ENCODE measurements around the gene ZNF862.

The ZNF862 gene

DNA sequence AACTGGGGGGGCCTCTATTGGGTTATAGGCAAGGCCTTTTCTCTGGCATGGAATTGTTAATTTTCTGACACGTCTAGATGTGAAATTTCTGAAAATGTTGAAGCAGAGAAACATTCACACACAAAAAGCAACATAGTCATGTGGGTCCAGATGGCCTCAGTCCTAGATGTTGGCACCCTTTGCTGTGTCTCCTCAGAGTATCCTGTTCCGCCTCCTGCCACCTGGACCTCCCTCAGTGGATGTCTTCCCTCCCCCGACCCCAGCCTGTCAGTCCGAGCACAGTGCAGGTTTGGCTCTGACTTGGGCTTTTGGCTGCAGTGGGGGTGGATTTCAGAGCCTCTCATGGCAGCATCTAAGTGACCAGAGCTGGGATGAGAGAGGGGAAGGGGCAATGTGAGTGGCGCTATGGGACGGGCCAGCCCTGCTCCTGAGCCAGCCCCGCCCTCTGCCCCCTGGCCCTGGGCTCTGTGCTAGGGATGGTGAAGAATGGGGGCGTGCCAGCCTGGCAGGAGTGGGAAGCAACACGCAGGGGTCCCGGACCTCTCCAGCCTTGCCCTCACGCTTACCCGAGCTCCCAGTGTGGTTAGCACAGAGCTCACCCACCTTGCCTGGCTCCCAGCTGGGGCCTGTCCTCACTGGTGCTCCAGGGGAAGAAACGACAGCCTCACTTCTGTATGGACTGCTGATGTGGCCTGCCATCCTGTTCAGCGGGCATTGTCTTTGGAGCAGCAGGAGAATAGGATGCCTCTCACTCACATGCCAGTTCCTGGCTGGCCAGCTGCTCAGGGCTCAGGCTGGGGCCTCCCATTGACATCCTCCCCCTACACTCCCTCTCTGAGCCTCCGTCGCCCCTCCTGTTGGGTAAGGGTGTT is 41.8 kb downstream of the ZNF862 start:
- Histone ChIP-seq H3K4me1 (ENCODE audit: control insufficient read depth in 2 of 2, insufficient read depth in 2 of 2, low read length in 2 of 2) (peaks cover 0 to 9% of the 10 kb centered on the region in 2 donors), H3K27me3 (ENCODE audit: control insufficient read depth in 2 of 2, insufficient read depth in 2 of 2, low read length in 2 of 2) (no peaks in the 10 kb centered on the region), H3K9ac (ENCODE audit: low read depth in 1 of 2, low read length in 2 of 2) (no peak overlapping the region), H3K9me3 (ENCODE audit: control insufficient read depth in 2 of 2, low read length in 2 of 2) (no peaks in the 10 kb centered on the region), H3K4me3 (ENCODE audit: low read length in 2 of 2) (no peak overlapping the region), H3K36me3 (ENCODE audit: control insufficient read depth in 2 of 2, insufficient read depth in 2 of 2, low read length in 2 of 2) (no peaks in the 10 kb centered on the region), H3K27ac (ENCODE audit: low read depth in 2 of 2, low read length in 2 of 2) (no peak overlapping the region)

DNA sequence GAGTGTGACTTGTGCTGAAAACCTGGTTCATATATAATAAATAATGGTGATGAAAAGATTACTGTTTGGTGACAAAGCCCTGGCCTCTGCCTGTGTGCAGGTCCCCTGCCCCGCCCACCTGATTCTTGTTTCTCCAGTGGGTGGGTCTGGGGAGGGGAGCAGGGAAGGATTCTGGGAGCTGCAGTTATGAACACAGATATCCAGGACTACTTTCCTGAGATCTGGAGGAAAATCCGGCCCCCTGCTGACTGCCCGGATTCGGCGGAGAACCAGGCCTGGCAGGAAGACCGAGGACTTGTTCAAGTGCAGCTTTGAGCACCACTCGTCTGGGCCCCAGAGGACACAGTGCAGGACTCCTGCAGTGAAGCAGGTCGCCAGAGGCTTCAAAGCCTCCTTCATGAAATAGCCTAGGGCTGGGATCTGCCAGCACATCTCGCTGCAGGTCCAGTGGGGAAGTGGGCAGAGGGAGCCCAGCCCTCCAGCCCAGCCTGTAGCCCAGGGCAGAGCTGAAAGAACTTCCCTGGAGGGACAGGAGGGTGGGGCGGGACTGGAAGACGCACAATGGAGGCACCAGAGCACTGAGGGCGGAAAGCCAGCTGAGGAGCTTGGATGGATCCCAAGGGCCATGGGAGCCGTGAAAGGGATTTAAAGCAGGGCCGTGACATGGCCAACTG is 42.6 kb downstream of the ZNF862 start:
- H3K27me3 ChIP-seq (ENCODE audit: control insufficient read depth in 2 of 2, insufficient read depth in 2 of 2, low read length in 2 of 2), result no peaks in the 10 kb centered on the region
- no peak overlapping the region for H3K4me3 ChIP-seq (ENCODE audit: low read length in 2 of 2)
- no peak overlapping the region for H3K27ac ChIP-seq (ENCODE audit: low read depth in 2 of 2, low read length in 2 of 2)
- peaks cover 0 to 9% of the 10 kb centered on the region in 2 donors for H3K4me1 ChIP-seq (ENCODE audit: control insufficient read depth in 2 of 2, insufficient read depth in 2 of 2, low read length in 2 of 2)
- no peak overlapping the region for H3K9ac ChIP-seq (ENCODE audit: low read depth in 1 of 2, low read length in 2 of 2)
- no peaks in the 10 kb centered on the region for H3K9me3 ChIP-seq (ENCODE audit: control insufficient read depth in 2 of 2, low read length in 2 of 2)
- no peaks in the 10 kb centered on the region for H3K36me3 ChIP-seq (ENCODE audit: control insufficient read depth in 2 of 2, insufficient read depth in 2 of 2, low read length in 2 of 2)

GRCh38 chr7:149881328-149882247 is 43.4 kb downstream of the ZNF862 start:
- no peak overlapping the region for H3K4me3 ChIP-seq (ENCODE audit: low read length in 2 of 2)
- no peak overlapping the region for H3K27ac ChIP-seq (ENCODE audit: low read depth in 2 of 2, low read length in 2 of 2)
- H3K36me3 ChIP-seq (ENCODE audit: control insufficient read depth in 2 of 2, insufficient read depth in 2 of 2, low read length in 2 of 2), result no peaks in the 10 kb centered on the region
- no peaks in the 10 kb centered on the region for H3K27me3 ChIP-seq (ENCODE audit: control insufficient read depth in 2 of 2, insufficient read depth in 2 of 2, low read length in 2 of 2)
- no peaks in the 10 kb centered on the region for H3K9me3 ChIP-seq (ENCODE audit: control insufficient read depth in 2 of 2, low read length in 2 of 2)
- H3K9ac ChIP-seq (ENCODE audit: low read depth in 1 of 2, low read length in 2 of 2), result no peak overlapping the region
- H3K4me1 ChIP-seq (ENCODE audit: control insufficient read depth in 2 of 2, insufficient read depth in 2 of 2, low read length in 2 of 2), result peaks cover 0 to 9% of the 10 kb centered on the region in 2 donors

DNA sequence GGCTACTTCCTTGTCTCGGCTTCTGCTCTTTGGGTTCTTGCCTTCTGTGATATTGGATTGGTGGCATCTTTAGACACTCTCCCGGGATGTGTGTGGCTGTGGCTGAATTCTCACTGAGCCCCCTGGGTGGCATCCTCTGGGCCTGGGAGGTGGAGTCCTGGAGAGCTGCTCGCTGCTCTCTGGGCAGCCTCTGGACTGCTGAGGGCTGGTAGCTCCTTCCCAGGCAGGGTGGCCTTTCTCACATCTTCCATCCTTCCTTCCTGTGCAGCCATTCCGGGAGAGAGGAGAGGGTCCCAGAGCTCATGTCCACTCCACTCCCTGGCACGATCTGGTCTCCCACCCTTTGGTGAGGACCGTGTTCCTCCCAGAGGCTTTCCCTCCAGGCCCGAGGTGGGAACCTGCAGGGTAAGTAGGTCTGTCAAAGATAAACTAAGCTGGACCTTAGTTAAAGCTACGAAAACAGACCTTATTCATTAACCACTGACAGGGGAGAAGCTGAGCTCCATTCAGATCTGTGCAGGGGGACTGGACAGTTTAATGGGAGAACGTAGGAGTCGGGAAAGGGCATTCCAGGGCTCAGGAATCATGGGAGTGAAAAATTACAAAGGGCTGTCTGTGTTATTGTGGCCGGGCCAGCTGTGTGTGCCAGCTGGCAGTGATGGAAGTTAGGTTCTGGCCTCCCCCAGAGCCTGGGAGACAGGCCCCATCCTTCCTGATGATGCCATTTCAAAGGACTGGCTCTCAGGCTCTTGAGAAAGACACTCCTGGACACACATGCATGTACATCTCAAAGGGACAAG is 44.3 kb downstream of the ZNF862 start:
- H3K4me1 ChIP-seq (ENCODE audit: control insufficient read depth in 2 of 2, insufficient read depth in 2 of 2, low read length in 2 of 2), result peaks cover 0 to 9% of the 10 kb centered on the region in 2 donors

DNA sequence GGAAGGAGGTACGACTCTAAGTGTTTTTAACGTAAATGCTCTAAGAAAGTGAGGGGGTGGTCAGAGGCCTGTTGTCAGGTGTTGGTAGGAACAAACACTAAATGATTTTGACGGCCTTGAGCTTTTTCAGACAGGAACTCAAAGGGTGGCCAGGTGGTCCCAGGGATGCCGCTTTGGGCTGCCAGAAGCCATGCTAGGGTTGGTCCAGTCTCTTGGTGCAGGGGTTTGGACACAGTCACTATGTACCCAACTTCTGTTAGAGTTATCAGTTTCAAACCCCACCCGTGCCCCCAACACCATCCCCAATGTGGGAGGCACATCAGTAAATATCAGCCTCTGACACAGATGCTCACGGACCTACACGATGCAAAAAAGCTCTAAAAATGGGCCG is 44.9 kb downstream of the ZNF862 start:
- no peak overlapping the region for H3K9ac ChIP-seq (ENCODE audit: low read depth in 1 of 2, low read length in 2 of 2)
- no peaks in the 10 kb centered on the region for H3K9me3 ChIP-seq (ENCODE audit: control insufficient read depth in 2 of 2, low read length in 2 of 2)
- no peaks in the 10 kb centered on the region for H3K36me3 ChIP-seq (ENCODE audit: control insufficient read depth in 2 of 2, insufficient read depth in 2 of 2, low read length in 2 of 2)
- H3K4me3 ChIP-seq (ENCODE audit: low read length in 2 of 2), result no peak overlapping the region
- peaks cover 0 to 9% of the 10 kb centered on the region in 2 donors for H3K4me1 ChIP-seq (ENCODE audit: control insufficient read depth in 2 of 2, insufficient read depth in 2 of 2, low read length in 2 of 2)
- no peak overlapping the region for H3K27ac ChIP-seq (ENCODE audit: low read depth in 2 of 2, low read length in 2 of 2)
- no peaks in the 10 kb centered on the region for H3K27me3 ChIP-seq (ENCODE audit: control insufficient read depth in 2 of 2, insufficient read depth in 2 of 2, low read length in 2 of 2)

More for the DNA sequence above, 44.3 kb downstream of the ZNF862 start:
- no peaks in the 10 kb centered on the region for H3K27me3 ChIP-seq (ENCODE audit: control insufficient read depth in 2 of 2, insufficient read depth in 2 of 2, low read length in 2 of 2)
- no peaks in the 10 kb centered on the region for H3K9me3 ChIP-seq (ENCODE audit: control insufficient read depth in 2 of 2, low read length in 2 of 2)
- no peak overlapping the region for H3K4me3 ChIP-seq (ENCODE audit: low read length in 2 of 2)
- no peak overlapping the region for H3K9ac ChIP-seq (ENCODE audit: low read depth in 1 of 2, low read length in 2 of 2)
- H3K27ac ChIP-seq (ENCODE audit: low read depth in 2 of 2, low read length in 2 of 2), result no peak overlapping the region
- H3K36me3 ChIP-seq (ENCODE audit: control insufficient read depth in 2 of 2, insufficient read depth in 2 of 2, low read length in 2 of 2), result no peaks in the 10 kb centered on the region

DNA sequence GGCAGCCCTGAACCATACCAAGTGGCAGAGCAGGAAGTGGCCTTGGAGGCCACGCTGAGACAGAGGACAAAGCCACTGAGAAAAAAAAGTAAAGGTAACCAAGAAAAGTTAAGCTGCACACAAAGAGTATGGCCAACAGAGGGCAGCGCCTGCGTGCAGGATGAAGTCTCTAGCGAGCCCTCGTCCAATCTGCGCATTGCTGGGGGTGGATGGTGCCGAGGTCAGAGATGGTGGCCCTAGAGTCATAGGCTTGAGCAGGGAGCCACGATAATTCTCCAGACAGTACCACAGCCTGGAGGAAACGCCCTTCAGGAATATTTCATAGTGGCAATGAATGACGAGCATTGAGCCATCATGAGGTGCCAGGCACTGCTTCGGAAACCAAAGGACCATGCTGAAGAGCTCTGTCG is 45.3 kb downstream of the ZNF862 start:
- Histone ChIP-seq H3K27me3 (ENCODE audit: control insufficient read depth in 2 of 2, insufficient read depth in 2 of 2, low read length in 2 of 2) (no peaks in the 10 kb centered on the region), H3K4me1 (ENCODE audit: control insufficient read depth in 2 of 2, insufficient read depth in 2 of 2, low read length in 2 of 2) (peaks cover 0 to 9% of the 10 kb centered on the region in 2 donors), H3K36me3 (ENCODE audit: control insufficient read depth in 2 of 2, insufficient read depth in 2 of 2, low read length in 2 of 2) (no peaks in the 10 kb centered on the region), H3K9ac (ENCODE audit: low read depth in 1 of 2, low read length in 2 of 2) (no peak overlapping the region), H3K9me3 (ENCODE audit: control insufficient read depth in 2 of 2, low read length in 2 of 2) (no peaks in the 10 kb centered on the region), H3K4me3 (ENCODE audit: low read length in 2 of 2) (no peak overlapping the region), H3K27ac (ENCODE audit: low read depth in 2 of 2, low read length in 2 of 2) (no peak overlapping the region)

DNA sequence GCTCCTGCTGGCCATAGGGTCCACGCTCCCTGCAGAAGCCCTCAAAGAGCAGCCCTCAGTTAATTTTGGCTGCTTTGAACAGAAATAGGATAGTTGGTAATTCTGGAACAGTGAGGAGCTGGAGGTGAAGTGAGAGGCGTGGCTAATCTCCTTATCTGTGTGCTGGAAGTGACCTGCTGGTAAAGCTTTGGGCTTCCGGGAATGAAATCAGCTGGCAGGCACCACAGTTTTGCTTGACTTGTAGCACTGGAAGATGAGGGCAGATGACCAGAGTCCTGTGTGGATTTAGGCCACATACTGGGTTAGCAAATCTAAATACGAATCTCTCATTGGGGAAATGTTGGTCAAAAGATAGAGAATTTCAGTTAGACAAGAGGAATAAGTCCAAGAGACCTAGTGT is 45.8 kb downstream of the ZNF862 start:
- no peak overlapping the region for H3K9ac ChIP-seq (ENCODE audit: low read depth in 1 of 2, low read length in 2 of 2)
- no peak overlapping the region for H3K27ac ChIP-seq (ENCODE audit: low read depth in 2 of 2, low read length in 2 of 2)
- H3K4me1 ChIP-seq (ENCODE audit: control insufficient read depth in 2 of 2, insufficient read depth in 2 of 2, low read length in 2 of 2), result peaks cover 0 to 9% of the 10 kb centered on the region in 2 donors
- no peak overlapping the region for H3K4me3 ChIP-seq (ENCODE audit: low read length in 2 of 2)
- H3K36me3 ChIP-seq (ENCODE audit: control insufficient read depth in 2 of 2, insufficient read depth in 2 of 2, low read length in 2 of 2), result no peaks in the 10 kb centered on the region
- no peaks in the 10 kb centered on the region for H3K9me3 ChIP-seq (ENCODE audit: control insufficient read depth in 2 of 2, low read length in 2 of 2)
- H3K27me3 ChIP-seq (ENCODE audit: control insufficient read depth in 2 of 2, insufficient read depth in 2 of 2, low read length in 2 of 2), result no peaks in the 10 kb centered on the region

- H3K27me3 ChIP-seq (ENCODE audit: control insufficient read depth in 2 of 2, insufficient read depth in 2 of 2, low read length in 2 of 2), result no peaks in the 10 kb centered on the region
- H3K27ac ChIP-seq (ENCODE audit: low read depth in 2 of 2, low read length in 2 of 2), result no peak overlapping the region
- no peak overlapping the region for H3K9ac ChIP-seq (ENCODE audit: low read depth in 1 of 2, low read length in 2 of 2)
- H3K4me1 ChIP-seq (ENCODE audit: control insufficient read depth in 2 of 2, insufficient read depth in 2 of 2, low read length in 2 of 2), result peaks cover 0 to 9% of the 10 kb centered on the region in 2 donors
- H3K4me3 ChIP-seq (ENCODE audit: low read length in 2 of 2), result no peak overlapping the region
- H3K9me3 ChIP-seq (ENCODE audit: control insufficient read depth in 2 of 2, low read length in 2 of 2), result no peaks in the 10 kb centered on the region
- no peaks in the 10 kb centered on the region for H3K36me3 ChIP-seq (ENCODE audit: control insufficient read depth in 2 of 2, insufficient read depth in 2 of 2, low read length in 2 of 2)
Measured at GRCh38 chr7:149884541-149884940, 46.4 kb downstream of the ZNF862 start.

DNA sequence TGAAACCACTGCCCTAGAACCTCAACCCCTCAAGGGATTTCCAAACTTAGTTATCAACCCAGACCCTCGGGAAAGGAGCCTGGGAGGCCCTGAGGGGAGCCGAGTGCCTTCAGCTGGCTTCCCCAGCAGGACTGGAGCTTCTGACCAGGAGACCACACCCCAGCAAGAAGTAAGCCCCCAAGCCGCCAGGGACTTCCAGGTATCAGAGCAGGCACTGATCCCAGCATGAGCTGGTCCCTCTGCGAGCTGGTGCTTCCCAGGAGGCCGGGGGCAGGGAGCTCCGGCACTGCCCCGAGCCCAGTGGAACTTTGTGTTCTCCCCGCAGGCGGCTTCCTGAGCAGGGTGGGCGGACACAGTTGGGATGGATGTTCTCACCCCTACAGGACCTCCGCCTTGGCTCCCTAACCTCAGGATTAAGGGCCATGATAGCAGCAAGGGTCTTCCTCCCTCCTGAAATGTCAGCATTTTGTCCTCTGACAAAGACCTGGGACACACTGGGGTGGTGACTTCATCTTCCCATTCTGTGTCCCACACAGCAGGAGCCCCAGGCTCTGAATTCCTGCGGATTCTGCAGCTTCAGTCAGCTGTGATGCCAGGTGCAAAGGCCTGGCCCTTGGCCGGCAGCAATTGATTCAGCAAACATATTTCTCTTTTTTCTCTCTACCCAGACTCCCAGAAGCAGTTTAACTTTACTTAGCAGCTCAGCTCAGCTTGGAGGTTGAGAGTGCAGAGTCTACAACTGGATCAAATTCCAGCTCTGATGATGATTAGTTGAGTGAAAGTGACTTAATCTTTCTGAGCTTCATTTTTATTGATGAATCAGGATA is 47.2 kb downstream of the ZNF862 start:
- no peaks in the 10 kb centered on the region for H3K9me3 ChIP-seq (ENCODE audit: control insufficient read depth in 2 of 2, low read length in 2 of 2)
- no peak overlapping the region for H3K9ac ChIP-seq (ENCODE audit: low read depth in 1 of 2, low read length in 2 of 2)
- no peaks in the 10 kb centered on the region for H3K36me3 ChIP-seq (ENCODE audit: control insufficient read depth in 2 of 2, insufficient read depth in 2 of 2, low read length in 2 of 2)
- no peaks in the 10 kb centered on the region for H3K27me3 ChIP-seq (ENCODE audit: control insufficient read depth in 2 of 2, insufficient read depth in 2 of 2, low read length in 2 of 2)
- H3K4me1 ChIP-seq (ENCODE audit: control insufficient read depth in 2 of 2, insufficient read depth in 2 of 2, low read length in 2 of 2), result peaks cover 0 to 9% of the 10 kb centered on the region in 2 donors
- no peak overlapping the region for H3K27ac ChIP-seq (ENCODE audit: low read depth in 2 of 2, low read length in 2 of 2)
- no peak overlapping the region for H3K4me3 ChIP-seq (ENCODE audit: low read length in 2 of 2)

Measured in mucosa of rectum (tissue), 2 donors.